Dendritic cell treated with granulocyte-macrophage colony-stimulating factor and Interleukin-4, amounts not matched to agents 40 ng/mL and 50 ng/mL, for 4 days (primary cell): ENCODE data around the gene CATSPERZ.
"Not testable (repeated sequence)": the region's sequence is repeated elsewhere in the genome, so short reads cannot be mapped to it uniquely, and the experiment has no call there.

Experiments
- H3K27ac Mint-ChIP-seq: one replicate; pipeline ENCODE4 v1.8.0; 2022; ENCODE audit warnings: mild to moderate bottlenecking, mixed read lengths
- H3K27me3 Mint-ChIP-seq: one replicate; pipeline ENCODE4 v1.8.0; 2022; ENCODE audit warnings: mild to moderate bottlenecking, mixed read lengths
- H3K36me3 Mint-ChIP-seq: one replicate; pipeline ENCODE4 v1.8.0; 2022; ENCODE audit warnings: low read depth, mixed read lengths
- H3K4me1 Mint-ChIP-seq: one replicate; pipeline ENCODE4 v1.8.0; 2022; ENCODE audit warnings: low read depth, mixed read lengths
- H3K4me3 Mint-ChIP-seq: one replicate; pipeline ENCODE4 v1.8.0; 2022; ENCODE audit warnings: mild to moderate bottlenecking, moderate library complexity, mixed read lengths
- H3K9me3 Mint-ChIP-seq: one replicate; pipeline ENCODE4 v1.8.0; 2022; ENCODE audit warnings: mixed read lengths
- intact Hi-C: fragments of 100-400 bp; cut with micrococcal nuclease; formaldehyde crosslinking; loops from one replicate; pipeline ENCODE4 v1.15.0; 2022

The CATSPERZ gene

GRCh38 chr11:64321026-64321425, 20.9 kb downstream of the CATSPERZ start:
- intact Hi-C loops, result no loop called here
- Mint-ChIP-seq H3K36me3 (peaks cover 66% of the 10 kb centered on the region), H3K27me3 (no peaks in the 10 kb centered on the region), H3K27ac (no peak overlapping the region), H3K9me3 (no peaks in the 10 kb centered on the region), H3K4me3 (no peak overlapping the region), H3K4me1 (peaks cover 37% of the 10 kb centered on the region)

GRCh38 chr11:64321533-64321932, 21.4 kb downstream of the CATSPERZ start:
- Mint-ChIP-seq H3K36me3 (peaks cover 61% of the 10 kb centered on the region), H3K27ac (no peak overlapping the region), H3K4me3 (no peak overlapping the region), H3K27me3 (no peaks in the 10 kb centered on the region), H3K9me3 (no peaks in the 10 kb centered on the region), H3K4me1 (peaks cover 32% of the 10 kb centered on the region)
- intact Hi-C loops, result no loop called here

GRCh38 chr11:64322925-64323260, 22.7 kb downstream of the CATSPERZ start:
- peaks cover 2% of the 10 kb centered on the region for H3K27me3 Mint-ChIP-seq
- H3K36me3 Mint-ChIP-seq, result peaks cover 51% of the 10 kb centered on the region
- intact Hi-C loops, result no loop called here
- peaks cover 29% of the 10 kb centered on the region for H3K4me1 Mint-ChIP-seq
- no peak overlapping the region for H3K27ac Mint-ChIP-seq
- H3K4me3 Mint-ChIP-seq, result no peak overlapping the region
- peaks cover 8% of the 10 kb centered on the region for H3K9me3 Mint-ChIP-seq

- H3K27me3 Mint-ChIP-seq, result peaks cover 3% of the 10 kb centered on the region
- no peak overlapping the region for H3K4me3 Mint-ChIP-seq
- intact Hi-C loops, result no loop called here
- peaks cover 31% of the 10 kb centered on the region for H3K4me1 Mint-ChIP-seq
- H3K36me3 Mint-ChIP-seq, result peaks cover 47% of the 10 kb centered on the region
- H3K27ac Mint-ChIP-seq, result no peak overlapping the region
- peaks cover 11% of the 10 kb centered on the region for H3K9me3 Mint-ChIP-seq
These were observed 23.2 kb downstream of the CATSPERZ start for GRCh38 chr11:64323373-64323772.

GRCh38 chr11:64323984-64324383, 23.8 kb downstream of the CATSPERZ start:
- H3K4me3 Mint-ChIP-seq, intact Hi-C loops, H3K27me3 Mint-ChIP-seq, H3K27ac Mint-ChIP-seq: not testable (repeated sequence)
- H3K9me3 Mint-ChIP-seq, result peaks cover 11% of the 10 kb centered on the region
- H3K4me1 Mint-ChIP-seq, result peaks cover 28% of the 10 kb centered on the region
- H3K36me3 Mint-ChIP-seq, result peaks cover 43% of the 10 kb centered on the region

- Mint-ChIP-seq H3K27ac (no peak overlapping the region), H3K9me3 (peaks cover 11% of the 10 kb centered on the region), H3K36me3 (peaks cover 36% of the 10 kb centered on the region), H3K4me1 (peaks cover 19% of the 10 kb centered on the region), H3K27me3 (peaks cover 3% of the 10 kb centered on the region), H3K4me3 (no peak overlapping the region)
- intact Hi-C loops, result no loop called here
These were observed 24.7 kb downstream of the CATSPERZ start for GRCh38 chr11:64324692-64325469.

GRCh38 chr11:64327375-64327774, 27.2 kb downstream of the CATSPERZ start:
- Mint-ChIP-seq H3K36me3 (peaks cover 11% of the 10 kb centered on the region), H3K4me3 (no peak overlapping the region), H3K27me3 (peaks cover 6% of the 10 kb centered on the region), H3K9me3 (peaks cover 11% of the 10 kb centered on the region), H3K27ac (no peak overlapping the region), H3K4me1 (peaks cover 22% of the 10 kb centered on the region)
- intact Hi-C loops, result no loop called here

- peaks cover 11% of the 10 kb centered on the region for H3K9me3 Mint-ChIP-seq
- intact Hi-C loops, result no loop called here
- peaks cover 24% of the 10 kb centered on the region for H3K4me1 Mint-ChIP-seq
- H3K27me3 Mint-ChIP-seq, result peaks cover 6% of the 10 kb centered on the region
- no peak overlapping the region for H3K27ac Mint-ChIP-seq
- H3K4me3 Mint-ChIP-seq, result no peak overlapping the region
- H3K36me3 Mint-ChIP-seq, result peaks cover 5% of the 10 kb centered on the region
These were observed 27.8 kb downstream of the CATSPERZ start for GRCh38 chr11:64327993-64328392.

- Mint-ChIP-seq H3K36me3 (no peaks in the 10 kb centered on the region), H3K4me3 (no peak overlapping the region), H3K27me3 (peaks cover 6% of the 10 kb centered on the region), H3K9me3 (peaks cover 11% of the 10 kb centered on the region), H3K4me1 (peaks cover 37% of the 10 kb centered on the region), H3K27ac (peak overlapping the region; percentile 76)
- intact Hi-C loops, result no loop called here
These were observed 30.7 kb downstream of the CATSPERZ start for GRCh38 chr11:64330888-64331287.

GRCh38 chr11:64331569-64332371, 31.6 kb downstream of the CATSPERZ start:
- peaks cover 6% of the 10 kb centered on the region for H3K27me3 Mint-ChIP-seq
- peaks cover 37% of the 10 kb centered on the region for H3K4me1 Mint-ChIP-seq
- no peaks in the 10 kb centered on the region for H3K36me3 Mint-ChIP-seq
- intact Hi-C loops, result no loop called here
- peak overlapping the region; percentile 76 for H3K27ac Mint-ChIP-seq
- H3K4me3 Mint-ChIP-seq, result peak overlapping the region; percentile 9
- peaks cover 11% of the 10 kb centered on the region for H3K9me3 Mint-ChIP-seq

- Mint-ChIP-seq H3K4me3 (no peak overlapping the region), H3K27ac (no peak overlapping the region), H3K4me1 (peaks cover 34% of the 10 kb centered on the region), H3K36me3 (no peaks in the 10 kb centered on the region), H3K9me3 (no peaks in the 10 kb centered on the region), H3K27me3 (peaks cover 3% of the 10 kb centered on the region)
- intact Hi-C loops, result no loop called here
These were observed 33.4 kb downstream of the CATSPERZ start for GRCh38 chr11:64333556-64333955.

GRCh38 chr11:64334764-64335735, 34.9 kb downstream of the CATSPERZ start:
- Mint-ChIP-seq H3K36me3 (no peaks in the 10 kb centered on the region), H3K9me3 (no peaks in the 10 kb centered on the region), H3K4me3 (no peak overlapping the region), H3K27ac (peak overlapping the region; percentile 42), H3K4me1 (peaks cover 49% of the 10 kb centered on the region), H3K27me3 (peaks cover 3% of the 10 kb centered on the region)
- intact Hi-C loops, result no loop called here

- Mint-ChIP-seq H3K36me3 (peaks cover 15% of the 10 kb centered on the region), H3K9me3 (no peaks in the 10 kb centered on the region), H3K27ac (no peak overlapping the region), H3K4me3 (no peak overlapping the region), H3K27me3 (no peaks in the 10 kb centered on the region), H3K4me1 (peaks cover 56% of the 10 kb centered on the region)
- intact Hi-C loops, result no loop called here
These were observed 37.5 kb downstream of the CATSPERZ start for GRCh38 chr11:64337538-64338249.
